Measurements from ENCODE around the gene THEM4. TPM values are rescaled to one million over a fixed set of nuclear protein-coding genes. Genes with fewer than 3 reads are reported as not detected.

The THEM4 gene
- total and polyA plus RNA-seq, 2 of the 8 experiments (the other 6 are each of a cell fraction or from before 2014, with no cell fraction given): 9.9 to 11.2 TPM

- DNase-seq (ENCODE audit: low read depth in 1 of 2, low spot score in 2 of 2) (no peak), FAIRE-seq (no peak)
- H3K56ac ChIP-seq (replicated peaks; ENCODE audit: insufficient read length, low read depth, low read length): no peak overlapping the region
- no peak overlapping the region for H3K18ac ChIP-seq (ENCODE audit: extremely low read depth, low read length)
- H3K27ac ChIP-seq (ENCODE audit: low read depth, low read length): no peak overlapping the region
- no peak overlapping the region for H2AK5ac ChIP-seq (ENCODE audit: low read depth, low read length)
- no peak overlapping the region for H2BK20ac ChIP-seq (ENCODE audit: low read length)
- peaks cover 8 to 10% (median 8%) of the 10 kb centered on the region in 4 experiments for H3K4me1 ChIP-seq (replicated peaks in 1 of 4; ENCODE audit: control insufficient read depth in 3 of 4, insufficient read depth in 4 of 4, low read length in 3 of 4)
- no peak overlapping the region for H3K4ac ChIP-seq (replicated peaks; ENCODE audit: insufficient read length, low read depth, low read length)
- no peaks in the 10 kb centered on the region for H3K79me1 ChIP-seq (ENCODE audit: low read depth, low read length)
- H3K79me2 ChIP-seq (ENCODE audit: control insufficient read depth in 1 of 2, insufficient read depth in 2 of 2, low read length in 2 of 2): no peaks in the 10 kb centered on the region
- H4K20me1 ChIP-seq (replicated peaks in 1 of 2; ENCODE audit: control insufficient read depth in 1 of 2, insufficient read depth in 2 of 2, low read length in 2 of 2): peaks cover 1 to 4% of the 10 kb centered on the region in 2 experiments
- H4K91ac ChIP-seq (replicated peaks; ENCODE audit: insufficient read length, low read length): no peak overlapping the region
- H2BK12ac ChIP-seq (ENCODE audit: low read depth, low read length): no peak overlapping the region
- H2BK5ac ChIP-seq (ENCODE audit: low read depth, low read length): no peak overlapping the region
- peaks cover 18 to 36% (median 32%) of the 10 kb centered on the region in 4 experiments for H3K27me3 ChIP-seq (replicated peaks in 1 of 4; ENCODE audit: control insufficient read depth in 3 of 4, extremely low read depth in 1 of 4, insufficient read depth in 3 of 4, low read length in 3 of 4)
- ChIA-PET CTCF (ENCODE audit: partially characterized antibody) (interaction anchor here (1.2 to 1.5 kb wide), 2 partner anchors 121 to 145 kb away, joined by 3 to 4 read pairs; no protein-coding TSS in a partner anchor), POLR2A (ENCODE audit: partially characterized antibody) (interaction anchor here (1.0 to 3.6 kb wide), 3 partner anchors 11 to 30 kb away, joined by 4 to 9 read pairs (median 8); partner anchors contain the start of gene C2CD4D)
- no peak overlapping the region for H2AFZ ChIP-seq (ENCODE audit: low read length)
- 91% methylated on average over 4 of the region's 4 CpGs; no CpG with 5 or more reads in 1 of the 2 experiments for WGBS, 2 experiments (ENCODE audit: extremely low coverage in 1 of 2, insufficient coverage in 1 of 2, insufficient read length in 1 of 2, insufficient replicate concordance in 2 of 2, low coverage in 1 of 2, low lambda C conversion rate in 2 of 2, missing lambda C conversion rate in 1 of 2)
- no peak overlapping the region for H3K23ac ChIP-seq (ENCODE audit: insufficient read length)
- no peaks in the 10 kb centered on the region for H3K23me2 ChIP-seq (ENCODE audit: low read depth, low read length)
- no peak overlapping the region for H4K5ac ChIP-seq (ENCODE audit: insufficient read length, low read depth, low read length)
- H3K9ac ChIP-seq (replicated peaks in 1 of 4; ENCODE audit: extremely low read depth in 1 of 4, low read depth in 3 of 4, low read length in 3 of 4): no peak overlapping the region
- H3K4me3 ChIP-seq (ENCODE audit: extremely low read depth in 1 of 4, insufficient read depth in 2 of 4, low read depth in 3 of 4, low read length in 4 of 4): no peak overlapping the region
- no peak overlapping the region for H3K4me2 ChIP-seq (ENCODE audit: insufficient read depth in 1 of 2, low read depth in 2 of 2, low read length in 2 of 2)
- H4K8ac ChIP-seq (ENCODE audit: extremely low read depth, insufficient read depth, low read length): no peak overlapping the region
- no peaks in the 10 kb centered on the region for H3K36me3 ChIP-seq (ENCODE audit: control insufficient read depth in 2 of 4, insufficient read depth in 4 of 4, low read length in 3 of 4)
- no peaks in the 10 kb centered on the region for H3K9me3 ChIP-seq (ENCODE audit: insufficient read depth in 2 of 2, low read depth in 1 of 2, low read length in 1 of 2)
- H2BK120ac ChIP-seq (replicated peaks; ENCODE audit: low read depth, low read length): no peak overlapping the region
- H2BK15ac ChIP-seq (ENCODE audit: low read length): no peak overlapping the region
- H3K14ac ChIP-seq (ENCODE audit: insufficient read length): no peak overlapping the region
- TF ChIP-seq TAF7 (optimal IDR thresholded peaks at IDR 0.05; ENCODE audit: borderline replicate concordance, low read depth, low read length) (no peak), RXRA (IDR thresholded peaks at IDR 0.05; ENCODE audit: insufficient read depth, low read depth, low read length) (no peak), BACH1 (IDR thresholded peaks at IDR 0.05; ENCODE audit: low read length) (no peak), SP1 (IDR thresholded peaks at IDR 0.05; ENCODE audit: low read depth, low read length) (no peak), E2F6 (IDR thresholded peaks at IDR 0.05) (no peak), RNF2 (IDR thresholded peaks at IDR 0.05; ENCODE audit: borderline replicate concordance, low read depth, low read length, missing control alignments, poor library complexity, severe bottlenecking) (no peak), KDM1A (IDR thresholded peaks at IDR 0.05; ENCODE audit: borderline replicate concordance, low read length) (no peak), SRF (IDR thresholded peaks at IDR 0.05; ENCODE audit: low read depth, low read length) (no peak), ATF2 (IDR thresholded peaks at IDR 0.05; ENCODE audit: low read length) (no peak), YY1 (IDR thresholded peaks at IDR 0.05; ENCODE audit: low read depth, low read length) (no peak), KDM5A (IDR thresholded peaks at IDR 0.05; ENCODE audit: low read length) (no peak), CHD1 (IDR thresholded peaks at IDR 0.05; ENCODE audit: low read depth, low read length) (no peak)
Measured at GRCh38 chr1:151855933-151856332, 53.4 kb downstream of the THEM4 start.
